ENCODE measurements around the gene CCDC88C.
"Not testable (repeated sequence)": the region's sequence is repeated elsewhere in the genome, so short reads cannot be mapped to it uniquely, and the experiment has no call there.

Gene CCDC88C

GRCh38 chr14:91228112-91229004 lies 189.3 kb downstream of the CCDC88C start:
- Histone ChIP-seq H3K4me1 (ENCODE audit: control insufficient read depth, insufficient read depth, low read length) (no peaks in the 10 kb centered on the region), H3K36me3 (ENCODE audit: control insufficient read depth, insufficient read depth, low read length) (peaks cover 5% of the 10 kb centered on the region), H3K27me3 (ENCODE audit: control insufficient read depth, insufficient read depth, low read length) (no peaks in the 10 kb centered on the region), H3K27ac (ENCODE audit: low read depth, low read length) (no peak overlapping the region), H3K4me3 (ENCODE audit: low read length) (no peak overlapping the region), H3K9ac (ENCODE audit: low read length) (no peak overlapping the region)

DNA sequence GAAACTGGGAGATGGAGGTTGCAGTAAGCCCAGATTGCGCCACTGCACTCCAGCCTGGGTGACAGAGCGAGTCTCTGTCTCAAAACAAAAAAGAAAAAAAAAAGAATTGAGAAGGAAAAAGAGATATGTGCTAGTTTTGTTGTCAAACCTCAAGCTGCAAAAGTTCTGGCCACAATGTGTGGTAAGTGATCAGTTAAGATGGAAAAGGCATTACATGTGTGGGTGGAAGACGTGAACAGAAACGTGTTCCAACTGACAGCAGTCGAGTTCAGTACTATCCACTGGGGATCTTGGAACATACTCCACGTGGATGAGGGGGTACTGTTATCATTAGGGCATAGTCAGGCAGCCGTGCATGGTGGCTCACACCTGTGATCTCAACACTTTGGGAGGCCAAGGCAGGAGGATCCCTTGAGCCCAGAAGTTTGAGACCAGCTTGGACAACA lies 190.4 kb downstream of the CCDC88C start:
- Histone ChIP-seq H3K27ac (ENCODE audit: low read depth, low read length) (no peak overlapping the region), H3K27me3 (ENCODE audit: control insufficient read depth, insufficient read depth, low read length) (no peaks in the 10 kb centered on the region), H3K36me3 (ENCODE audit: control insufficient read depth, insufficient read depth, low read length) (peaks cover 5% of the 10 kb centered on the region), H3K4me3 (ENCODE audit: low read length) (no peak overlapping the region), H3K4me1 (ENCODE audit: control insufficient read depth, insufficient read depth, low read length) (no peaks in the 10 kb centered on the region), H3K9ac (ENCODE audit: low read length) (no peak overlapping the region)

DNA sequence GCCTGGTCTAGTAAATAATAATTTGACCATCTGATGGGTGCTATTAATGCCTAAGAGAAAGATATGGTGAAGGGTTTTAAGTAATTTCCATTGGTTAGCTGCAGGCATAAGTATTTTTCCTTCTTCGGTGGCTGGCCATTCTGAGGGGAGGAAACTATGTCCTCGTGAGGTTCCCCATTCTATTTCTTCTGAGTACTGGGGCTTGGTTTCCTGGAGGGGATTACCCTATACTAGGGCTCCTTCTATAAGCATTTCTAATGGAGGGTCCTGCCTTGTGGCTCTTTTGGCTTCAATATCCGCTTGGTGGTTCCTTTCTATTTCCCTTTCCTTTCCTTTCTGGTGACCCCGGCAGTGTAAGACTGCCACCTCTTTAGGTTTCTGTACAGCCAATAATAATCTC lies 191.3 kb downstream of the CCDC88C start:
- not testable (repeated sequence) for H3K4me1 ChIP-seq (ENCODE audit: control insufficient read depth, insufficient read depth, low read length); H3K9ac ChIP-seq (ENCODE audit: low read length); H3K36me3 ChIP-seq (ENCODE audit: control insufficient read depth, insufficient read depth, low read length); H3K4me3 ChIP-seq (ENCODE audit: low read length); H3K27ac ChIP-seq (ENCODE audit: low read depth, low read length); H3K27me3 ChIP-seq (ENCODE audit: control insufficient read depth, insufficient read depth, low read length)

- Histone ChIP-seq H3K27me3 (ENCODE audit: control insufficient read depth, insufficient read depth, low read length) (no peaks in the 10 kb centered on the region), H3K9ac (ENCODE audit: low read length) (no peak overlapping the region), H3K36me3 (ENCODE audit: control insufficient read depth, insufficient read depth, low read length) (peaks cover 10% of the 10 kb centered on the region), H3K4me3 (ENCODE audit: low read length) (no peak overlapping the region), H3K4me1 (ENCODE audit: control insufficient read depth, insufficient read depth, low read length) (no peaks in the 10 kb centered on the region), H3K27ac (ENCODE audit: low read depth, low read length) (no peak overlapping the region)
These were observed 192.6 kb downstream of the CCDC88C start for GRCh38 chr14:91225025-91225424.

DNA sequence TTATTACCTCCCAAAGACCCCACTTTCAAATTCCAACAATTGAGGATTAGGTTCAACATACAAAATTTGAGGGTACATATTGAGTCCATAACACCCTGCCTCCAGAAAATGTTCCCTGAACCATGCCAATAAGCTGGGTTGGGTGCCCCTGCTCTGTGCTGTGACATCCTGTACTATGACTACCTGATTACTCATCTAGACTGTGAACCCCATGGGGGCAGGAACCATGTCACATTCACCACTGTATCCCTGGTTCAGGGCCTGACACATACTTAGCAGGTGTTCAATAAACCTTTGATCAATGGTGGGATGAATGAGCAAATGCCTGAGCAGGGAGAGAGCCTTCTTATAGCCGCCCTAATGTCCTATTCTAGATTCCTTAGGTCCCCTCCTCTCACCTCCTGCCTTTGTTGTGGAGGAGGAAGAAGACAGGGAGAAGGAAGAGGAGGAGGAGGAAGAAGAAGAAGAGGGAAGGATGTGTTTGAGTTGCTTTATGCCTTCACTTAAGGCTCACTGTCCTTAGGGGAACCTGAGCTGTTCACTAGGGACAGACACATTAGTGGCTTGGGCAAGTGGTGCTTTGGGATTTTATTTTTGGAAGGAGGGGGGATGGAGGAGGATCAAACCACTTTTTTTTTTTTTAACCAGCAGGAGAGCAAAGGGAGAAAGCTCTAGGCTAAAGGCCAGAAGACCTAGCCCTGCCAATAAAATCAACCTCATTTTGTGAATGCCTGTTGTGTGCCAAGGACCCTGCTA lies 194.4 kb downstream of the CCDC88C start:
- Histone ChIP-seq H3K27ac (ENCODE audit: low read depth, low read length) (no peak overlapping the region), H3K9ac (ENCODE audit: low read length) (no peak overlapping the region), H3K4me3 (ENCODE audit: low read length) (no peak overlapping the region), H3K4me1 (ENCODE audit: control insufficient read depth, insufficient read depth, low read length) (no peaks in the 10 kb centered on the region), H3K27me3 (ENCODE audit: control insufficient read depth, insufficient read depth, low read length) (no peaks in the 10 kb centered on the region), H3K36me3 (ENCODE audit: control insufficient read depth, insufficient read depth, low read length) (peaks cover 8% of the 10 kb centered on the region)

Measured in rectal smooth muscle tissue (tissue), 1 donor.